MCF 10A (cell line): ENCODE data around the gene GRIFIN. TPM values are rescaled to one million over a fixed set of nuclear protein-coding genes. Genes with fewer than 3 reads are reported as not detected.
A peak's percentile ranks its signal among the peaks of the same experiment; 100 is the strongest.

Experiments
- BruUV-seq: library from RNA; stranded (reverse); fragments of 400-500 nt; replicated peaks from 2 replicates; lab custom pipeline; 2021; lab: Mats Ljungman, UMichigan
- CTCF ChIA-PET: fragments of 300-600 bp; sonication (Branson Sonifier 250); formaldehyde crosslinking; extraction: SDS; loops from one replicate; lab custom pipeline; 2021; ENCODE audit warnings: antibody characterized with exemption, inconsistent platforms; lab: Yijun Ruan, JAX
- POLR2A ChIA-PET: fragments of 300-600, 350-650 bp; sonication (Branson Sonifier 250); formaldehyde crosslinking; extraction: SDS; loops from one replicate; lab custom pipeline; 2020; ENCODE audit warnings: antibody characterized with exemption, inconsistent platforms; lab: Yijun Ruan, JAX
- DNase-seq: peaks from one replicate; pipeline ENCODE4 v3.0.0-alpha.2; 2018; ENCODE audit not compliant: unreplicated experiment
- H3K27ac Mint-ChIP-seq: one replicate; pipeline ENCODE4 v1.8.0; 2022; ENCODE audit warnings: mild to moderate bottlenecking, low read depth, mixed read lengths; ENCODE audit not compliant: unreplicated experiment
- H3K27me3 Mint-ChIP-seq: one replicate; pipeline ENCODE4 v1.8.0; 2022; ENCODE audit warnings: mixed read lengths; ENCODE audit not compliant: insufficient read depth, unreplicated experiment
- H3K36me3 Mint-ChIP-seq: one replicate; pipeline ENCODE4 v1.8.0; 2022; ENCODE audit warnings: mild to moderate bottlenecking, moderate library complexity, mixed read lengths; ENCODE audit not compliant: insufficient read depth, unreplicated experiment
- H3K4me1 Mint-ChIP-seq: one replicate; pipeline ENCODE4 v1.8.0; 2022; ENCODE audit warnings: mixed read lengths; ENCODE audit not compliant: insufficient read depth, unreplicated experiment
- H3K4me3 Mint-ChIP-seq: one replicate; pipeline ENCODE4 v1.8.0; 2022; ENCODE audit warnings: mild to moderate bottlenecking, moderate library complexity, mixed read lengths; ENCODE audit not compliant: unreplicated experiment
- H3K9me3 Mint-ChIP-seq: one replicate; pipeline ENCODE4 v1.8.0; 2022; ENCODE audit warnings: mixed read lengths; ENCODE audit not compliant: unreplicated experiment
- CTCF ChIP-seq: fragments of 200-600 bp; IDR thresholded peaks from one replicate; pipeline ENCODE4 v1.8.0; 2022; ENCODE audit warnings: antibody characterized with exemption, mild to moderate bottlenecking; ENCODE audit not compliant: unreplicated experiment
- intact Hi-C: fragments of 100-400 bp; cut with micrococcal nuclease; formaldehyde crosslinking; loops from 2 replicates; pipeline ENCODE4 v1.14.1; 2022
- total RNA-seq: library from RNA; stranded (reverse); gene quantifications from 2 replicates; pipeline ENCODE4 v1.2.3, GENCODE V29; 2022

The GRIFIN gene
- total RNA-seq, 1 experiment from 2014 or later, result not detected

- no peaks in the 10 kb centered on the region for H3K4me1 Mint-ChIP-seq
- H3K27me3 Mint-ChIP-seq, result no peaks in the 10 kb centered on the region
- H3K27ac Mint-ChIP-seq, result peak overlapping the region; percentile 27
- H3K36me3 Mint-ChIP-seq, result no peaks in the 10 kb centered on the region
- intact Hi-C loops, result loop anchor here (1.0 to 5.0 kb wide), 2 partner anchors 80 to 204 kb away; partner anchors contain the start of genes BRAT1 and IQCE
- H3K9me3 Mint-ChIP-seq, result no peaks in the 10 kb centered on the region
- peak; percentile 61 for DNase-seq
- BruUV-seq, result no TSS peak
- peak; percentile 78 for TF ChIP-seq CTCF
- CTCF ChIA-PET, result interaction anchor here (2.4 kb wide), 1 partner anchor 9 kb away, joined by 5 read pairs; no protein-coding TSS in a partner anchor
- POLR2A ChIA-PET, result no interaction called here
- no peak overlapping the region for H3K4me3 Mint-ChIP-seq
Measured at GRCh38 chr7:2477447-2478398, 1.5 kb upstream of the GRIFIN start.

- TF ChIP-seq CTCF, result no peak
- no peak overlapping the region for H3K27ac Mint-ChIP-seq
- no peak overlapping the region for H3K4me3 Mint-ChIP-seq
- intact Hi-C loops, result loop anchor here (1.0 to 5.0 kb wide), 2 partner anchors 80 to 204 kb away; partner anchors contain the start of genes BRAT1 and IQCE
- ChIA-PET CTCF (interaction anchor here (2.4 kb wide), 1 partner anchor 8 kb away, joined by 5 read pairs; no protein-coding TSS in a partner anchor), POLR2A (no interaction called here)
- DNase-seq, result no peak
- no TSS peak for BruUV-seq
- H3K36me3 Mint-ChIP-seq, result no peaks in the 10 kb centered on the region
- no peaks in the 10 kb centered on the region for H3K27me3 Mint-ChIP-seq
- no peaks in the 10 kb centered on the region for H3K9me3 Mint-ChIP-seq
- H3K4me1 Mint-ChIP-seq, result no peaks in the 10 kb centered on the region
Measured at GRCh38 chr7:2476776-2477446, 713 bp upstream of the GRIFIN start.

- no TSS peak for BruUV-seq
- Mint-ChIP-seq H3K4me1 (peaks cover 9% of the 10 kb centered on the region), H3K27me3 (no peaks in the 10 kb centered on the region), H3K4me3 (no peak overlapping the region), H3K9me3 (no peaks in the 10 kb centered on the region), H3K27ac (no peak overlapping the region), H3K36me3 (peaks cover 2% of the 10 kb centered on the region)
- POLR2A ChIA-PET, result no interaction called here
- DNase-seq, result no peak
- no peak for TF ChIP-seq CTCF
- intact Hi-C loops, result loop anchor here (5.0 kb wide), 1 partner anchor 82 kb away; the partner anchor contains the start of genes BRAT1 and IQCE
- CTCF ChIA-PET, result interaction anchor here (0.6 to 0.7 kb wide), 4 partner anchors 45 to 206 kb away, joined by 3 to 4 read pairs (median 3); no protein-coding TSS in a partner anchor
Measured at GRCh38 chr7:2475678-2476015, 551 bp downstream of the GRIFIN start.
